GM18951 (cell line): Measurements from ENCODE around the gene EPB41L2.

ENCODE experiments used
- POLR2A ChIP-seq: IDR thresholded peaks from 4 replicates; pipeline ENCODE4 v1.6.1; 2011; ENCODE audit warnings: mild to moderate bottlenecking; ENCODE audit not compliant: insufficient read length, insufficient read depth; ENCODE audit errors: extremely low read depth
- in situ Hi-C: fragments of 300-500 bp; cut with MboI; formaldehyde crosslinking; loops from one replicate; pipeline ENCODE4 v1.12.0; 2022; ENCODE audit warnings: low sequenced_read_pairs, mixed read lengths, inconsistent platforms; ENCODE audit not compliant: unreplicated experiment

Gene EPB41L2

GRCh38 chr6:131073577-131073976 is 10.5 kb upstream of the EPB41L2 start:
- TF ChIP-seq POLR2A, result no peak
- in situ Hi-C loops, result no loop called here

DNA sequence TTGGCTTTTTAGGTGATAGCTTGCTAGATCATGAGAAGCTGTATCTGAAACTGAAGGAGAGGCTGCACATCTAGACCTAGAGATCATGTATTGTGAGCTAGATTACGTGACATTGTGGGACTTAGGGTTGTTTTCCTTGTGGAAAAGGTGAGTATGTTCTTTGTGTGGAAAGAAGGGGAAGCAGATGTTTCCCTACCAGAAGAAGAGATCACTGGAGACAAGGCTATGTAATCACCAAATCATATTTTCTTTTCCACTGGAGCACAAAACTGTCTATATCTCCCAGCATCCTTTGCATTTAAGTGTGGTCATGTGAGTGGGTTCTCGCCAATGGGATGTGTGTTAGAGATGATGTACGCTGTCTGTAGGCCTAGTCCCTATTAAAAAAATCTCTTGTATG is 7.0 kb upstream of the EPB41L2 start:
- in situ Hi-C loops, result no loop called here
- no peak for TF ChIP-seq POLR2A

- in situ Hi-C loops, result no loop called here
- TF ChIP-seq POLR2A, result no peak
These were observed 5.1 kb upstream of the EPB41L2 start for GRCh38 chr6:131068165-131068564.

DNA sequence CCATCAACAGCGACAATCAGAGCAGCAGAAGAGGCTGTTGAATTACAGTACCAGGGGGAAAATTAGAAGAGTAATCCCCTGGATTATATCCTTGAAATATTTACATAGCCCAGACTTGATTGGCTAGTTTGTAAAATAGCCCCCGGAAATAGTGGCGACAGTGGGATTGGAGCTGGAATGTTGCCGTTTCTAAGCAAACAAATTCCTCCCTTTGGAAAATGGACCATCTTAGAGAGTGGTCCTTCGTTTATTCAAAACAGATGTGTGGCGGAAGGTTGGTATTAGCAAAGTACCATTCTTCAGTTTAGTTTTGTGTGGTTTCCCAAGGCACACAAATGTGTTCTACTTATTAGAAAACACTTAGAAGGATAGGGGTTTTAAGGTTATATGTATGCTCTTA is 4.5 kb upstream of the EPB41L2 start:
- in situ Hi-C loops, result no loop called here
- no peak for TF ChIP-seq POLR2A

DNA sequence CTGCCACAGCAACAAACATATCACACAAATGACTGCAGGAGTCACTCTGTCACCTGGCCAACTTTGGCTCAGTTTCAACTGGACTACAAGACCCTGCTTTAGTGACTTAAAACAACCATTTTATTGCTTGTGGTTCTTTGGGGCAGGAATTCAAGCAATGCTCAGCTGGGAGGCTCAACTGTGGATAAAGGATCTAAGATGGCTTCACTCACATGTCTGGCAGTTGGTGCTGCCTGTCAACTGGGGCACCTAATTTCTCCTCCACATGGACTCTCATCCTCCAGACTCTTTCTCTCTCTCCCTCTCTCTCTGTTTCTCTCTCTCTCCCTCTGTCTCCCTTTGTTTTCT is 2.8 kb upstream of the EPB41L2 start:
- in situ Hi-C loops, result no loop called here
- TF ChIP-seq POLR2A, result no peak

GRCh38 chr6:131065112-131065823 is 2.2 kb upstream of the EPB41L2 start:
- in situ Hi-C loops, result no loop called here
- no peak for TF ChIP-seq POLR2A

- in situ Hi-C loops, result no loop called here
- TF ChIP-seq POLR2A, result no peak
These were observed 773 bp upstream of the EPB41L2 start for GRCh38 chr6:131063764-131064272.

DNA sequence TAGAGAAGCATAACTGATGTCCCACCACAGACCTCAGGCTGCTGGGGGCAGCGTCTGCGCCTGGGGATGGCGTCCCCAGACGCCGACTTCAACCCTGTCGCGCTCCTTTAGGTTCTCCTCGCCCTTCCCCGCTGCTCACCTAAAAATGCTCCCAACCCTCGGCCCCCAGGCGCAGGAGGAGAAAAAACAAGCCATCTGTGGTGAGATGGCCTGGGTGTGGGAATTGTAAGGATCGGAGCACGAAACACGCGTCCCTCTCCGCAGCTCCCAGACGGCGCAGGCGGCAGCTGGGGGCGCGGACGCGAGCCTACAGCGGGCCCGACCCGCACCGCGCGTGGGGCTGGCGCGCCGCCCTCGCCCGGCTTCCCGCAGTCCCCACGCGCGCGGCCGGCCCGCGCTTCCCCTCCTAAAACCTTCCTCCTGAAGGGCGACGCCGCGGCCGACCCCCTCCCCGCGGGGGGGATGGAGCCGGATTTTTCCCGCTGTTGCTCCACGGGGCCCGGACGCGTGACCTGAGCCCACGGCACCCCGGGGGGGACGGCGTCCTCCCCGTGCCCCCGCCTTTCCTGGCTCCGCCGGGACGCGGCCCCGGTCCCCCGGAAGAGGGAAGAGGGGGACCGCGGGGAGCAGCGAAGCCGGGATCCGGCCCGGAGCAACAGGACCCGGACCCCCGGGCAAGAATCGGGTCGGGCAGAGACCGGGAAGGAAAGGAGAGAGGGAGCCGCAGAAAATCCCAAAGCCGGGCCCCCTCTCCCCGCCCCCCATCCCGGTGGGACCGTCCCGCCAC is 611 bp downstream of the EPB41L2 start:
- no peak for TF ChIP-seq POLR2A
- in situ Hi-C loops, result no loop called here

- no peak for TF ChIP-seq POLR2A
- in situ Hi-C loops, result no loop called here
These were observed 1.3 kb downstream of the EPB41L2 start for GRCh38 chr6:131061751-131062119.

DNA sequence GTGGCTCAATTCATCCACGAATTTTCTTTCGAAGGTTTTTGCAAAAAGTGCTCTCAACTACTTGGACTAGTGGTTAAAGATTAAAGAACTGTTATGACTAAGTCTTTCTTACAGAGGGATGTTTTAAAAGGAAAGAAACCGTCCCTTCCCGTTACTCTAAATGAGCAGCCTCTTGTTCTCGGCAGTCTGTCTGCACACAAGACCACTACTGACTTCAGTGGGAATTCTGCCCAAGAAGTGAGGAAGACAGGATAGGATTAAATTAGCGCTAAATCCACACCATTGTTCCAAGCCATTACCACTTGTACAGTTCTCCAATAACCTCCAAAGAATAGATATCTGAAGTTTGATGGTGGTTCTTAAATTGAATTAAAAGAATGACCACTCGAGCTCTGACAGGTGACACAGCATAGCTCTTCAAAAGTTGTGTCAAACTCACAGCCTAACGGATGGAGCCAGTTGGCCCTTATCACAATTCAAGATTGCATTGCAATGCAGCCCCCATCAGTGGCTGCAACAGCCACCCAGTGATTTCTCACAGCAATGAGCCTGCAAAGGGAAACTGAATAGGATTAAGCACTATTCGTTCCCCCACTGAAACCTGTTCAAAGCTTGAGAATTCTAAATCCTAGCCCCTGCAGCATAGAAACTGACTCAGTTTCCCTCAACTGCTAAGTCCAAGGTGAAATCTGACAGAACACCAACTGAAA is 1.8 kb downstream of the EPB41L2 start:
- in situ Hi-C loops, result no loop called here
- no peak for TF ChIP-seq POLR2A

DNA sequence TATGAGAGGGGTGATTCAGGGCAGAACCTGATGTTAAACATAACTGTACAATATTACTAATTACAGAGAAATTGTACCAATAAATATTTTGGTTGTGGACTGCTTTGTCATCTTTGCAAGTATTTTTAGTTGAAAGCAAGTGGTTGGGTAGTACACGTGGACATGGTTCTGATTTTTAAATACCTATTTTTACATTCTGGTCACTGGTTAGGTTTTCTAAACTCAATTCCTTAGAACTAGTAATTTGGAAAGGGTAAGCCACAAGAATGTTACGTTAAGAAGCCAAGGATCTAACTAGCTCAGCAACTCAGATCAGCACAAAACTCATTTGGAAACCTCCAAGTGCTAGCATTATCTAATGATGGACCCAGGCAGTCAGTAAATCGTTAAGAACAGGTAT is 2.7 kb downstream of the EPB41L2 start:
- TF ChIP-seq POLR2A, result no peak
- in situ Hi-C loops, result no loop called here

GRCh38 chr6:131059486-131059885 is 3.6 kb downstream of the EPB41L2 start:
- no peak for TF ChIP-seq POLR2A
- in situ Hi-C loops, result no loop called here

DNA sequence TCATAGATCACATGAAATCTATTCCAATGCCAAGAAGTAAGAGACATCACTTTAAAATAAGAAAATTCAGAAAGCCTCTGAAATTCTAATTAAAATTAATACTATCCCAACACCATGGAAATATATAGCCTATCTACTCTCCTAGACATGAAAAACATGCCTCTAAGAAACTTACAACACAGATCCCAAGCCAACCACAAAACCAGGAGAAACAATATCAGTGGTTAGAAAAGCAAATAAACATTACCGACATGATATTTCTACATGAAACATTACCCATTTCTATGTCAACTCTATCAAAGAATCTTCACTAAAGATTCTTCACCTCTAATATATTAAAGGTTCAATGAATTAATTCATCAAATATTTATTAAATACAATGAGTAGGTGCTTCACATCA is 4.8 kb downstream of the EPB41L2 start:
- TF ChIP-seq POLR2A, result no peak
- in situ Hi-C loops, result no loop called here
